ENCODE data around the gene FER.
A peak's percentile ranks its signal among the peaks of the same experiment; 100 is the strongest.

The FER gene

DNA sequence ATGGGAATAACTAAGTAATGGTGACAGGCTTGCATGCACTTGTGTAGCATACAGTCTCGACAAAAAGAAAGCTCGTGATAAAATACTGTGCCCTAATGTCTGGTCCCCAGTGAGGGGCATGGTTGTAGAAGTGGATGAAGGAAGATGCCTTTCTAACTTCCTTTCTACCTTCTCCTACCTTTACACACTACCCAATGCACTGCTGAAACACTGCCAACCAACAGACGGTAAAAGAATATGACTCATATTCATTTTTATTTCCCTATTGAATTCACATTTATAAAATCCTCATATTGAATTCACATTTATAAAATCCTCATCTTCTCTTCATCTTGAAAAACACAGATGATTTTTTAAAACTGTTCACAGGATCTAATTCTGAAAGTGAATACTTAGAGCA lies 439.1 kb downstream of the FER start:
- TF ChIP-seq, protein P1, sequence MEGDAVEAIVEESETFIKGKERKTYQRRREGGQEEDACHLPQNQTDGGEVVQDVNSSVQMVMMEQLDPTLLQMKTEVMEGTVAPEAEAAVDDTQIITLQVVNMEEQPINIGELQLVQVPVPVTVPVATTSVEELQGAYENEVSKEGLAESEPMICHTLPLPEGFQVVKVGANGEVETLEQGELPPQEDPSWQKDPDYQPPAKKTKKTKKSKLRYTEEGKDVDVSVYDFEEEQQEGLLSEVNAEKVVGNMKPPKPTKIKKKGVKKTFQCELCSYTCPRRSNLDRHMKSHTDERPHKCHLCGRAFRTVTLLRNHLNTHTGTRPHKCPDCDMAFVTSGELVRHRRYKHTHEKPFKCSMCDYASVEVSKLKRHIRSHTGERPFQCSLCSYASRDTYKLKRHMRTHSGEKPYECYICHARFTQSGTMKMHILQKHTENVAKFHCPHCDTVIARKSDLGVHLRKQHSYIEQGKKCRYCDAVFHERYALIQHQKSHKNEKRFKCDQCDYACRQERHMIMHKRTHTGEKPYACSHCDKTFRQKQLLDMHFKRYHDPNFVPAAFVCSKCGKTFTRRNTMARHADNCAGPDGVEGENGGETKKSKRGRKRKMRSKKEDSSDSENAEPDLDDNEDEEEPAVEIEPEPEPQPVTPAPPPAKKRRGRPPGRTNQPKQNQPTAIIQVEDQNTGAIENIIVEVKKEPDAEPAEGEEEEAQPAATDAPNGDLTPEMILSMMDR (conservative IDR thresholded peaks at IDR 0.05; ENCODE audit: control insufficient read depth, insufficient read depth, low read depth, low read length) = no peak
- DNase-seq (ENCODE audit: low read depth) = no peak
- no peak overlapping the region for H3K4me3 ChIP-seq (ENCODE audit: control insufficient read depth, low read depth, low read length)

DNA sequence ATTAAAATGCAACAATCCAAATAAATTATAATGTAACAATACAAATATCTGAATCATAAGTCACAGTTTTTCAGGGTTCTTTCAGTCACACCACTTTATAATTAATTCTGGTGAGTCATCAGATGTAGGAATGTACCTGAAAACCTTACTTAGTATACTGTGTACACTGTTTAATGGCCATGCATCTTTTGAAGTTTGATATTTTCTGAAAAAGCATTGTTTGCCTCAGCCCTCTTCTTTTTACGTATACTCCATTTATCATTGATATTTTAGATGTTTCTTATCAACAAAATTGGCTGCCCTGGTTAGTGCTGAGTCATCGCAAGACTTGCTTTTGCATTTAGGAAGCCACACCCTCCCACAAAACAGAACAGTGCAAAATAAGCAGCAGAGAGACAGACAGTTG lies 443.5 kb downstream of the FER start:
- TF ChIP-seq, protein P1 (conservative IDR thresholded peaks at IDR 0.05; ENCODE audit: control insufficient read depth, insufficient read depth, low read depth, low read length) = no peak
- H3K4me3 ChIP-seq (ENCODE audit: control insufficient read depth, low read depth, low read length) = no peak overlapping the region
- peak; percentile 75 for DNase-seq (ENCODE audit: low read depth)

DNA sequence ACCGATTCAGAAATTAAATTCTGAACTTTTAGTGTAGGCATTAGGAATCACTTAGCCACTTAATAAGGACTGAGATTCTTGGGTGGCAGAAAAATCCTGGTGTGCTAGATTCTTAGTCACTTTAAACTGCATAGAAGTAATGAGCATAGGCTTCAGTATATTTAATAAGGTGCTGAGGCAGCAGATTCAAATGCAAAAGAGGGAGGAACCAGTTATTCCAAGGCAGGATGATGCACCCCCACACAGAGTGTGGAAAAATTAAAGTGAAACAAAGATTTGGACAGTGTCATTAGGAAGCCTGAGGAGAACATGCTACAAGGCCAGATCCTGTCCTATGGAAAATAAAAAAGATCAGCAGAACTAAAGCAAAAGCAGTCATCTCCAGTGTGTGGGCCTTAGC lies 444.3 kb downstream of the FER start:
- DNase-seq (ENCODE audit: low read depth) = no peak
- H3K4me3 ChIP-seq (ENCODE audit: control insufficient read depth, low read depth, low read length) = no peak overlapping the region
- TF ChIP-seq, protein P1 (conservative IDR thresholded peaks at IDR 0.05; ENCODE audit: control insufficient read depth, insufficient read depth, low read depth, low read length) = no peak

DNA sequence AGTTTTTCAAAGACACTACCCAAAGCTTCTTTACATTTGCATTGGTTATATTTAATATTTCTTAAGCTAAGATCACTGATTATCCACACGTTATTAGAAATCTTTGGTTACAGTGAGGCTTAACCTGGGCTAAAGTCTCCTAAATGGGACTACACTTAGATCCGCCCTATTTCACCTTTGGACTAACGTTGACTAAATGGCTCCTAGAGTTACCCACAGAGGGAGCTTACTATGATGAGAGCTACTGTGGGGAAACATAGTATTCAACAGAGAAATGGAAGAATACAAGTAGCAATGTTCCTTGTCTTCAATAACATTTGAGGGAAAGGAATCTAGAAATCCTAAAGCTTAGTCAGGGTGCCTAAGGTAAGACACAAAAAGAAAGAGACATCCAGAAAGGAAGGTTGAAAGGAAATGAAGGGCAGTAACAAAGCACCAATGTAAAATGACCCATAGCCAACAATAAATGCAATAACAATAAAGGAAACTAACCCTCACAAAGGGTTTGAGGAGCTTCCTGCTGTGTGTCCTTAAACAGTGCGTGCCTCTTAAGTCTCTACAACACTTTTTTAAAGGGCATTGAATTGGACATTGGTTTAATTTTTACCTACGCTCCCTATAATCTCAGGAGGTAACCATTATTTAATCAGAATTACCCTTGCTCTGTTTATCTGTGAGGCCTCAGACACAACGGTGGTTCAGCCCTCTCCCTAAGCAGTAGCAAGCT lies 445.0 kb downstream of the FER start:
- TF ChIP-seq, protein P1 (conservative IDR thresholded peaks at IDR 0.05; ENCODE audit: control insufficient read depth, insufficient read depth, low read depth, low read length) = no peak
- DNase-seq (ENCODE audit: low read depth) = no peak
- H3K4me3 ChIP-seq (ENCODE audit: control insufficient read depth, low read depth, low read length) = no peak overlapping the region

DNA sequence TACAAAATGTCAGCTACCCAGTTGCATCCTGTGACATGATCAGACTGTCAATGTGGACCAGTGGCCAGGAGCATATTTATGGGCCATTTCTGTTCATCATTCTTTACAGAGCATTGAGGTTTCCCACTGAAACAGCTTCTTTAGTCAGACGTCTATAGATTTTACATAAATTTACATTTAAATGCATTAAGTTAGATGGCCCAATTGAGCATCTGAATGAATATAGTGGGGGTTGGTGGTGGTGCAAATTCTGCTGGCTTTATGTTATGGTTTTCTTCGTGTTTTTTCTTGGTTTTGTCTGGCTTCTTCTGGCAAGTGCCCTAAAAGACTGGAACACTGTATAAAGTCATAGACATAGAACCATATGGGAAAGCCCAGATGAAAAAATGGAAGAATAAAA lies 448.0 kb downstream of the FER start:
- DNase-seq (ENCODE audit: low read depth) = no peak
- TF ChIP-seq, protein P1 (conservative IDR thresholded peaks at IDR 0.05; ENCODE audit: control insufficient read depth, insufficient read depth, low read depth, low read length) = no peak
- H3K4me3 ChIP-seq (ENCODE audit: control insufficient read depth, low read depth, low read length) = no peak overlapping the region

DNA sequence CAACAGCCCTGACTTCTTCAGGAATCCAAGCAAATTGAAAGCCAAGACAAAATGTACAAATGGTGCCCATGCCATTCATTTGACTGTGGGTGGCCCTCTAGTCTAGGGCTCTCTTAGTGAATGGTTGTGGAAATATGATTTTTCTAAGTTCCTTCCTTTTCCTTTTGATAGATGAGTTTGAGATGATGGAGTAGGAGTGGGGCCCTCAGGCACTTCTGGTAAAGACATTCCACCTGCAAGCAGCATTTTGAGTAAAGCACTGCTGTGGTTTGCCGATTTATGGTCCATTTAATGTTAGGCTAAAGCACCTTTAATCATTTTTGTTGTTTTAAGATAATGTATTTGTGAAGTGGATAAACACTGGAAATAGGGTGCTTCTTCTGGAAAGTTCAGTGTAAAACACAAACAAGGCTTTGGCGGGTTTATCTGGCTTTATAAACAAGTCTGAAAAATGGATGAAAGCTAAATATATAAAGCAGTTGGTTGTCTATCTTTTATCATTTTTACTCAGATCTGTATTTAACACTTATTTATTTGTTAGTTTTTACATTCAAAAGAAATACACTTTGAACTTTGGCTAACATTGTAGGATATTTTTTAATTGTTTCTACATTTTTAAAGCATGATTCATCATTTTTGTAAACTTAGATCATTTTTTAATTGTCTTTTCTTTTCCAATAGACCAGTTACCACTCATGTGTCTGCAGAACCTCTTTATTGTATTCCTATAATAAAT lies 448.6 kb downstream of the FER start:
- no peak overlapping the region for H3K4me3 ChIP-seq (ENCODE audit: control insufficient read depth, low read depth, low read length)
- no peak for DNase-seq (ENCODE audit: low read depth)
- TF ChIP-seq, protein P1 (conservative IDR thresholded peaks at IDR 0.05; ENCODE audit: control insufficient read depth, insufficient read depth, low read depth, low read length) = no peak
